Testis (tissue), 3 donors: ENCODE measurements around the gene RAD23B. TPM values are rescaled to one million over a fixed set of nuclear protein-coding genes. Genes with fewer than 3 reads are reported as not detected.

ENCODE experiments used
- DNase-seq: peaks from one replicate; pipeline ENCODE4 v3.0.0-alpha.2; 2019
- H3K27ac ChIP-seq, 2 donors: fragments of 200-600 bp; sonication (generic); one replicate each; pipeline ENCODE4 v1.5.1; 2019
- H3K27me3 ChIP-seq: fragments of 200-600 bp; sonication (generic); one replicate; pipeline ENCODE4 v1.5.1; 2019
- H3K36me3 ChIP-seq: fragments of 200-600 bp; sonication (generic); one replicate; pipeline ENCODE4 v1.5.1; 2017; ENCODE audit warnings: low read depth; ENCODE audit errors: missing control alignments
- H3K4me1 ChIP-seq: fragments of 200-600 bp; sonication (generic); one replicate; pipeline ENCODE4 v1.5.1; 2019
- H3K4me3 ChIP-seq, 2 donors: fragments of 200-600 bp; sonication (generic); one replicate each; pipeline ENCODE4 v1.5.1; 2017 to 2019
- H3K9me3 ChIP-seq: fragments of 200-600 bp; sonication (generic); one replicate; pipeline ENCODE4 v1.5.1; 2017
- POLR2A ChIP-seq: fragments of 450-650 bp; IDR thresholded peaks from one replicate; pipeline ENCODE4 v1.6.1; 2017; ENCODE audit warnings: antibody characterized with exemption, mild to moderate bottlenecking, moderate library complexity
- WGBS, 2 donors: methylation state at CpG; one replicate each; pipeline ENCODE4 v1.1.5; 2018; 5-methylcytosine and 5-hydroxymethylcytosine counted together
- intact Hi-C: fragments of 100-400 bp; cut with DNase I; formaldehyde crosslinking; loops from one replicate; pipeline ENCODE4 v1.15.1; 2023; ENCODE audit warnings: low total_unique reads
- polyA plus RNA-seq: library from polyadenylated mRNA; stranded (reverse); fragments of 350-450 nt; fragmentation: Illumina TruSeq; extraction: RNeasy Lipid Tissue Mini Kit (QIAGEN cat#74804); gene quantifications from one replicate; pipeline ENCODE4 v1.2.3, GENCODE V29; 2014; ENCODE audit warnings: low read depth, low replicate concordance; ENCODE audit not compliant: insufficient read depth
- total RNA-seq, 2 donors: library from RNA; depleted of rRNA; stranded (reverse); fragments of >200 nt; gene quantifications; one replicate each; pipeline ENCODE4 v1.2.3, GENCODE V29; 2016
- TF ChIP-seq, protein P1 (sequence below), 3 experiments: fragments of 450-650 bp in 2 of 3; fragments of 200-600 bp in 1 of 3; sonication (generic) in 1 of 3; IDR thresholded peaks; one replicate each; pipeline ENCODE4 v1.5.1; 2016 to 2019; ENCODE audit warnings: antibody characterized with exemption in 3 of 3, mild to moderate bottlenecking in 2 of 3, moderate library complexity in 1 of 3

Gene RAD23B
- total and polyA plus RNA-seq, 3 donors from 2014 or later, result 116 to 199 (median 138) TPM

DNA sequence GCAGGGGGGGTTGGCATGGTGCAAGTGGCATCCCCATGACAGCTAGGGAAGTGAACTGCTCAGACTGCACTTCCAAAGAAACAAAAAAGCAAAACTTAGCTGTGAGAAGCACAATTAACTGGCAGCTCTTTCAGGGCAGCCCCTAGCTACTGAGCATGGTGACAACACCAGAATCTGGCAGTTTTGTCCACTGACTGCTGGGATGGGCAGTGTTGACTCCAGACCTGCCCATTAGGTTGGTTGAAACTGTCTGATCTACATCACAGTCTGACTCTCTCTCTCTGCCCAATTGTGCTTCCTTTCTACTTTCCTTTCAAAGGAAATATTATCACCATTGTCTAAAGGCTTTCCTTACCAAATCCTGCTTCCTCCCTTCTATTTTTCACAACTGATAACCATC, 12.5 kb upstream of the RAD23B start:
- intact Hi-C loops, result no loop called here
- TF ChIP-seq, protein P1, sequence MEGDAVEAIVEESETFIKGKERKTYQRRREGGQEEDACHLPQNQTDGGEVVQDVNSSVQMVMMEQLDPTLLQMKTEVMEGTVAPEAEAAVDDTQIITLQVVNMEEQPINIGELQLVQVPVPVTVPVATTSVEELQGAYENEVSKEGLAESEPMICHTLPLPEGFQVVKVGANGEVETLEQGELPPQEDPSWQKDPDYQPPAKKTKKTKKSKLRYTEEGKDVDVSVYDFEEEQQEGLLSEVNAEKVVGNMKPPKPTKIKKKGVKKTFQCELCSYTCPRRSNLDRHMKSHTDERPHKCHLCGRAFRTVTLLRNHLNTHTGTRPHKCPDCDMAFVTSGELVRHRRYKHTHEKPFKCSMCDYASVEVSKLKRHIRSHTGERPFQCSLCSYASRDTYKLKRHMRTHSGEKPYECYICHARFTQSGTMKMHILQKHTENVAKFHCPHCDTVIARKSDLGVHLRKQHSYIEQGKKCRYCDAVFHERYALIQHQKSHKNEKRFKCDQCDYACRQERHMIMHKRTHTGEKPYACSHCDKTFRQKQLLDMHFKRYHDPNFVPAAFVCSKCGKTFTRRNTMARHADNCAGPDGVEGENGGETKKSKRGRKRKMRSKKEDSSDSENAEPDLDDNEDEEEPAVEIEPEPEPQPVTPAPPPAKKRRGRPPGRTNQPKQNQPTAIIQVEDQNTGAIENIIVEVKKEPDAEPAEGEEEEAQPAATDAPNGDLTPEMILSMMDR (IDR thresholded peaks at IDR 0.05), result no peak
- no peak for TF ChIP-seq POLR2A

DNA sequence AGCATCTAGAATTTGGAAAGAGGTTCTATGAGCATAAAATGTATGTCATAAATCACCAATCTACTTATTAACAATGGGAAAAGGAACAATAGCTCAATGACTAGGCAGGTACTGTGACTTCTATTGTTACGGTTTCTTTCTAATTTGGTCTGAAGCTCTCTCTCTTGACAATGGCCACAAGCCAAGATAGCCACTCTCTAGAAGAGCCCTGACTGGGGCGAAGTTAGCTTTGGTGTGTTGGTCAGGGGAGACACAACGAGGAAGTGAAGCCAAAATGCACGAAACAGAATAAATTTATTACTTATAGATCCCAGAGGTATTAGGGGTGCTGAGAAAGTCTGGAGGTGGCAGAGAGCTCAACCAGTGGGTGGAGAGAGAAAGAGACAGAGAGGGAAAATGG, 9.4 kb upstream of the RAD23B start:
- H3K9me3 ChIP-seq, result no peaks in the 10 kb centered on the region
- H3K27ac ChIP-seq, result no peak overlapping the region
- H3K27me3 ChIP-seq, result no peaks in the 10 kb centered on the region
- H3K36me3 ChIP-seq, result no peaks in the 10 kb centered on the region
- H3K4me3 ChIP-seq, result no peak overlapping the region
- TF ChIP-seq, protein P1 (IDR thresholded peaks at IDR 0.05), result no peak
- no peak for TF ChIP-seq POLR2A
- no peaks in the 10 kb centered on the region for H3K4me1 ChIP-seq
- WGBS, 2 donors, result 79 to 89% methylated on average over 4 of the region's 4 CpGs
- no peak for DNase-seq
- intact Hi-C loops, result no loop called here

More for the DNA sequence above, 12.5 kb upstream of the RAD23B start:
- Histone ChIP-seq H3K4me1 (no peaks in the 10 kb centered on the region), H3K27me3 (no peaks in the 10 kb centered on the region), H3K9me3 (no peaks in the 10 kb centered on the region), H3K27ac (no peak overlapping the region), H3K4me3 (no peak overlapping the region), H3K36me3 (no peaks in the 10 kb centered on the region)
- DNase-seq, result no peak

DNA sequence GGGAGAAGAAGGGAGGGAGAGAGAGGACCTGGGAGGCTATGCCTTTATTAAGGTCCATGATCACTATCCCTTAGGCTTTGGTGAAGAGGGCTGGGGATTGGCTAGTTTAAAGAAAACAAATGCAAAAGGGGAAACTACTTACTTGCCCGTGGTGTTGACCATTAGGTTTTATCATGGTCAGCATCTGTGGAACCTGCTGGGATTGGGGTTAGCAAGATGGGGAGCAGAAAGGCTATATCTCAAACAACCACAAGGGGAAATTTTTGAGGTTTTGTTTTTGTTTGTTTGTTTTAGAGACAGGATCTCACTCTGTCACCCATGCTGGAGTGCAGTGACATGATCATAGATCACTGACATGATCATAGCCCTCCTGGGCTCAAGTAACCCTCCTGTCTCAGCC, 9.0 kb upstream of the RAD23B start:
- Histone ChIP-seq H3K27ac (no peak overlapping the region), H3K4me3 (no peak overlapping the region), H3K36me3 (no peaks in the 10 kb centered on the region), H3K9me3 (no peaks in the 10 kb centered on the region), H3K4me1 (no peaks in the 10 kb centered on the region), H3K27me3 (no peaks in the 10 kb centered on the region)
- intact Hi-C loops, result no loop called here
- DNase-seq, result no peak
- 53 to 84% methylated on average over 1 of the region's 1 CpG for WGBS, 2 donors
- no peak for TF ChIP-seq POLR2A
- TF ChIP-seq, protein P1 (IDR thresholded peaks at IDR 0.05), result no peak

DNA sequence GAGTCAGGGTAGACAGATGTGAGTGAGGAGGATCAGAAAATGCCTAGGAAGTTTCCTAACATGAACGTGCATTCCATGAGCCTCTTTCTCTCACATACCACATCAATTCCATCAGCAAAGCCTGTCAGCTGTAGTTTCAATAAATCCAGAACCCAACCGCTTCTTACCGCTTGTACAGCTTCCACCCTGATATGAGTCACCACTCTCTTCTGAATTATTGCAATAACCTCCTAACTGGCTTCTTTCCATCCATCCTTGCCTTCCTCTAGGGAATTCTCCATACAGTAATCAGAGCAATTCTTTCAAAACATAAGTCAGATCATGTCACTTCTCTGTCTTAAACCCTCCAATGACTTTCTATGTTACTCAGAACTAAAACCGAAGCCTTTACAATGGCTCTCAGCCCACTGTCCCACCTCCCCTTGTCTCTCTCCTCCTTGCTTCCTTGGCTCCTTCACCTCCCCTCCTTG, 8.1 kb upstream of the RAD23B start:
- Histone ChIP-seq H3K4me3 (no peak overlapping the region), H3K27ac (no peak overlapping the region), H3K9me3 (no peaks in the 10 kb centered on the region), H3K27me3 (no peaks in the 10 kb centered on the region), H3K4me1 (no peaks in the 10 kb centered on the region), H3K36me3 (no peaks in the 10 kb centered on the region)
- TF ChIP-seq, protein P1 (IDR thresholded peaks at IDR 0.05), result no peak
- WGBS, 2 donors, result 69 to 76% methylated on average over 4 of the region's 4 CpGs
- no peak for DNase-seq
- intact Hi-C loops, result no loop called here

DNA sequence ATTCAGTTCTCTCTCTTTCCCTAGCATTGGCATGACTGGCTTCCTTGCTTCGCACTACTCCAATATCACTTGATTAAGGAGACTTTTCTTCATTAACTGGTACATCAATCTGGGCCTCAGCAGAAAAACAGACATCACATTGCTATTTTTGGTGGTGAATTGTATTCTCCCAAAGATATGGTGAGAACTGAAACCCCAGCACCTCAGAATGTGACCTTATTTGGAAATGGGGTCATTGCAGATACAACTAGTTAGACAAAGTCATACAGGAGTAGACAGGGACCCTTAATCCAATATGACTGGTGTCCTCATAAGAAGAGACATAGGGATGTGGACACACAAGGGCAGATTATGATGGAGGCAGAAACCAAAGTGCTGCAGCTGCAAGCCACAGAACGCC, 7.5 kb upstream of the RAD23B start:
- Histone ChIP-seq H3K4me3 (no peak overlapping the region), H3K27ac (no peak overlapping the region), H3K36me3 (no peaks in the 10 kb centered on the region), H3K4me1 (no peaks in the 10 kb centered on the region), H3K27me3 (no peaks in the 10 kb centered on the region), H3K9me3 (no peaks in the 10 kb centered on the region)
- no peak for DNase-seq
- intact Hi-C loops, result no loop called here
- 93% methylated on average over 2 of the region's 2 CpGs for whole genome bisulfite sequencing, 2 donors
- TF ChIP-seq, protein P1 (IDR thresholded peaks at IDR 0.05), result no peak
- TF ChIP-seq POLR2A, result no peak
